Thyroid gland (tissue), 4 donors: ENCODE data around the gene MED7.

Experiments used
- POLR2A ChIP-seq, 2 donors: fragments of 450-650 bp; IDR thresholded peaks; one replicate each; pipeline ENCODE4 v1.6.1; 2017; ENCODE audit warnings: antibody characterized with exemption in 2 of 2, mild to moderate bottlenecking in 2 of 2, moderate library complexity in 1 of 2
- TF ChIP-seq, protein P1 (sequence below), 6 experiments: fragments of 200-600 bp in 3 of 6; fragments of 450-650 bp in 3 of 6; sonication (generic) in 3 of 6; IDR thresholded peaks; one replicate each; pipeline ENCODE4 v1.5.1; 2016 to 2019; ENCODE audit warnings: antibody characterized with exemption in 6 of 6, mild to moderate bottlenecking in 2 of 6, inconsistent platforms in 1 of 6, moderate library complexity in 1 of 6

DNA sequence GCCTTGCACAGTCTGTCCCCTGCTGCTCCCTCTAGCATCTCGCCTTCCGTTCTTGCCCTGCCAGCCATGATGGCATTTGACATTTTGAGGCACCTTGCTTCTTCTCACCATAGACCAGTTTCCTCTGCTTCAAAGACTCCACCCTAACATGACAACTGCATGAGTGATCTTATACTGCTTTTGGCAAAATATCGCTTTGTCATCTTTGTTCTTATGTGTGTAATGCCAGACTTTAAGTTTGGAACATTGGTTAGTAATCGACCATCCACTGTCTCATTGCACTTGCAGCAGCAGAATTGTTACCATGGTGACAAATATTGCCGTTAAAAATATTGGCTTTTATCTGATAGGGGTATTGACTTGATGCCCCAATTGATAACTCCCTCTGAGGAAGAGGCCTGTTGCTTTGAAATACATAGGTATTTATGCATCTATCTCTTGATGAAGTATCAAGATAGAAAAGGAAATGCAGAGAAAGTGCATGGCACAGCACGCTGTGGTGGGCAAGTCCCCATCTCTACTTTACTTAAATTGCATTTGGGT, 16.6 kb upstream of the MED7 start:
- no peak for TF ChIP-seq POLR2A (IDR thresholded peaks at IDR 0.05)
- TF ChIP-seq, protein P1, sequence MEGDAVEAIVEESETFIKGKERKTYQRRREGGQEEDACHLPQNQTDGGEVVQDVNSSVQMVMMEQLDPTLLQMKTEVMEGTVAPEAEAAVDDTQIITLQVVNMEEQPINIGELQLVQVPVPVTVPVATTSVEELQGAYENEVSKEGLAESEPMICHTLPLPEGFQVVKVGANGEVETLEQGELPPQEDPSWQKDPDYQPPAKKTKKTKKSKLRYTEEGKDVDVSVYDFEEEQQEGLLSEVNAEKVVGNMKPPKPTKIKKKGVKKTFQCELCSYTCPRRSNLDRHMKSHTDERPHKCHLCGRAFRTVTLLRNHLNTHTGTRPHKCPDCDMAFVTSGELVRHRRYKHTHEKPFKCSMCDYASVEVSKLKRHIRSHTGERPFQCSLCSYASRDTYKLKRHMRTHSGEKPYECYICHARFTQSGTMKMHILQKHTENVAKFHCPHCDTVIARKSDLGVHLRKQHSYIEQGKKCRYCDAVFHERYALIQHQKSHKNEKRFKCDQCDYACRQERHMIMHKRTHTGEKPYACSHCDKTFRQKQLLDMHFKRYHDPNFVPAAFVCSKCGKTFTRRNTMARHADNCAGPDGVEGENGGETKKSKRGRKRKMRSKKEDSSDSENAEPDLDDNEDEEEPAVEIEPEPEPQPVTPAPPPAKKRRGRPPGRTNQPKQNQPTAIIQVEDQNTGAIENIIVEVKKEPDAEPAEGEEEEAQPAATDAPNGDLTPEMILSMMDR (IDR thresholded peaks at IDR 0.05): no peak
